ENCODE measurements around the gene PDE6B. TPM values are rescaled to one million over a fixed set of nuclear protein-coding genes. Genes with fewer than 3 reads are reported as not detected.

PDE6B gene
- total and polyA plus RNA-seq, 2 experiments from 2014 or later = 3.4 to 5.0 TPM

GRCh38 chr4:602559-602942, 22.8 kb upstream of the PDE6B start:
- Mint-ChIP-seq H3K27ac (no peak overlapping the region), H3K4me3 (no peak overlapping the region), H3K36me3 (ENCODE audit: low read depth) (no peaks in the 10 kb centered on the region), H3K4me1 (peaks cover 10% of the 10 kb centered on the region), H3K27me3 (ENCODE audit: insufficient read depth, low read depth, poor library complexity) (peaks cover 5% of the 10 kb centered on the region), H3K9me3 (no peaks in the 10 kb centered on the region; the same call in 2 of the 3 replicates)
- Histone ChIP-seq H2AFZ (peak overlapping the region; percentile 92; the same call in 1 of the 2 replicates), H3K9me2 (ENCODE audit: insufficient read depth) (no peaks in the 10 kb centered on the region), H3K4me1 (ENCODE audit: insufficient read depth) (no peaks in the 10 kb centered on the region), H3F3A (replicated peaks; ENCODE audit: low read depth) (no peaks in the 10 kb centered on the region), H3K4me2 (no peak overlapping the region), H3K4me3 (no peak overlapping the region), H3K27me3 (ENCODE audit: insufficient read depth) (no peaks in the 10 kb centered on the region), H3K79me2 (replicated peaks; ENCODE audit: insufficient read depth) (no peaks in the 10 kb centered on the region), H4K20me1 (replicated peaks; ENCODE audit: insufficient read depth) (no peaks in the 10 kb centered on the region), H3K36me3 (ENCODE audit: insufficient read depth) (no peaks in the 10 kb centered on the region), H3K27ac (ENCODE audit: low read depth) (no peak overlapping the region)
- ATAC-seq = peak; percentile 99
- TF ChIP-seq CTCF (conservative IDR thresholded peaks at IDR 0.05; ENCODE audit: low read depth in 2 of 2) (peak; percentile 78 to 100), CREB1 (CRISPR knock-in tag; IDR thresholded peaks at IDR 0.05; ENCODE audit: low read depth) (no peak)
- peak; percentile 96 for DNase-seq (ENCODE audit: low spot score)

- Histone ChIP-seq H3K9me2 (ENCODE audit: insufficient read depth) (no peaks in the 10 kb centered on the region), H3K27me3 (ENCODE audit: insufficient read depth) (no peaks in the 10 kb centered on the region), H3K4me1 (ENCODE audit: insufficient read depth) (no peaks in the 10 kb centered on the region), H3K27ac (ENCODE audit: low read depth) (no peak overlapping the region), H3F3A (replicated peaks; ENCODE audit: low read depth) (no peaks in the 10 kb centered on the region), H4K20me1 (replicated peaks; ENCODE audit: insufficient read depth) (no peaks in the 10 kb centered on the region; the same call in 1 of the 2 replicates), H3K79me2 (replicated peaks; ENCODE audit: insufficient read depth) (no peaks in the 10 kb centered on the region), H2AFZ (no peak overlapping the region), H3K4me2 (no peak overlapping the region), H3K4me3 (no peak overlapping the region), H3K36me3 (ENCODE audit: insufficient read depth) (no peaks in the 10 kb centered on the region)
- no peaks in the 10 kb centered on the region; the same call in 2 of the 3 replicates for H3K9me3 Mint-ChIP-seq
- ATAC-seq (no peak), DNase-seq (ENCODE audit: low spot score) (no peak)
- no peak overlapping the region for H3K4me3 Mint-ChIP-seq
- peaks cover 7% of the 10 kb centered on the region for H3K27me3 Mint-ChIP-seq (ENCODE audit: insufficient read depth, low read depth, poor library complexity)
- no peaks in the 10 kb centered on the region; the same call in 2 of the 3 replicates for H3K36me3 Mint-ChIP-seq (ENCODE audit: low read depth)
- no peak overlapping the region for H3K27ac Mint-ChIP-seq
- H3K4me1 Mint-ChIP-seq = peaks cover 3% of the 10 kb centered on the region; the same call in 1 of the 3 replicates
- no peak for TF ChIP-seq CREB1 (CRISPR knock-in tag; IDR thresholded peaks at IDR 0.05; ENCODE audit: low read depth)
- TF ChIP-seq EZH2phosphoT487 (IDR thresholded peaks at IDR 0.05; ENCODE audit: unreplicated experiment) = no peak
- no peak for TF ChIP-seq STAT1 (IDR thresholded peaks at IDR 0.05; ENCODE audit: unreplicated experiment)
- TF ChIP-seq ZNF462 (CRISPR knock-in tag; IDR thresholded peaks at IDR 0.05) = no peak
- no peak for TF ChIP-seq REST (IDR thresholded peaks at IDR 0.05; ENCODE audit: unreplicated experiment)
- TF ChIP-seq CTCF (conservative IDR thresholded peaks at IDR 0.05; ENCODE audit: low read depth in 2 of 2) = no peak
- TF ChIP-seq NANOG (IDR thresholded peaks at IDR 0.05; ENCODE audit: borderline replicate concordance) = no peak
Observed at GRCh38 chr4:604131-604530, 21.2 kb upstream of the PDE6B start.

All from GM23338 (cell line).